Measurements from ENCODE around the gene PDLIM4. TPM values are rescaled to one million over a fixed set of nuclear protein-coding genes. Genes with fewer than 3 reads are reported as not detected.

PDLIM4 gene
- total and polyA plus RNA-seq, 11 donors = 2.4 to 16.9 (median 8.1) TPM

- peak in 2 of 4 donors; percentile 5 to 66 for ATAC-seq
- no peak for TF ChIP-seq CTCF (IDR thresholded peaks at IDR 0.05)
- no peak for TF ChIP-seq POLR2A (IDR thresholded peaks at IDR 0.05)
- H3K9me3 ChIP-seq = no peaks in the 10 kb centered on the region
- peaks cover 0 to 6% (median 0%) of the 10 kb centered on the region in 9 donors for H3K36me3 ChIP-seq
- intact Hi-C loops (cut with DNase I) = no loop called here
- peaks cover 0 to 76% (median 50%) of the 10 kb centered on the region in 12 donors for H3K4me1 ChIP-seq
- H3K27ac ChIP-seq = peak overlapping the region in 6 of 12 donors; percentile 31 to 97 (median 64)
- peak in 4 of 5 donors; percentile 65 to 83 (median 73) for DNase-seq
- H3K27me3 ChIP-seq = peaks cover 0 to 14% (median 0%) of the 10 kb centered on the region in 9 donors
- WGBS, 4 donors = 49 to 68% (median 57%) methylated on average over 4 to 6 of the region's 6 CpGs
- H3K4me3 ChIP-seq = no peak overlapping the region
Observed at GRCh38 chr5:132260714-132261551, 3.4 kb downstream of the PDLIM4 start.

GRCh38 chr5:132261881-132262845 lies 4.7 kb downstream of the PDLIM4 start:
- intact Hi-C loops (cut with DNase I) = no loop called here
- DNase-seq = peak in 1 of 5 donors; percentile 13
- H3K9me3 ChIP-seq = no peaks in the 10 kb centered on the region
- H3K4me1 ChIP-seq = peaks cover 0 to 80% (median 55%) of the 10 kb centered on the region in 12 donors
- peaks cover 0 to 15% (median 0%) of the 10 kb centered on the region in 9 donors for H3K36me3 ChIP-seq
- peaks cover 0 to 6% (median 0%) of the 10 kb centered on the region in 9 donors for H3K27me3 ChIP-seq
- WGBS, 4 donors = 88 to 96% (median 91%) methylated on average over 4 to 7 of the region's 7 CpGs
- peak overlapping the region in 1 of 12 donors; percentile 97 for H3K27ac ChIP-seq
- H3K4me3 ChIP-seq = no peak overlapping the region
- ATAC-seq = no peak
- TF ChIP-seq POLR2A (IDR thresholded peaks at IDR 0.05) (no peak), CTCF (IDR thresholded peaks at IDR 0.05) (no peak)

GRCh38 chr5:132262882-132263547 lies 5.5 kb downstream of the PDLIM4 start:
- TF ChIP-seq CTCF (IDR thresholded peaks at IDR 0.05) = no peak
- TF ChIP-seq POLR2A (IDR thresholded peaks at IDR 0.05) = no peak
- Histone ChIP-seq H3K36me3 (peaks cover 0 to 16% (median 0%) of the 10 kb centered on the region in 9 donors), H3K4me1 (peaks cover 0 to 76% (median 50%) of the 10 kb centered on the region in 12 donors), H3K9me3 (no peaks in the 10 kb centered on the region), H3K27me3 (no peaks in the 10 kb centered on the region), H3K4me3 (no peak overlapping the region), H3K27ac (peak overlapping the region in 4 of 12 donors; percentile 14 to 97 (median 26))
- intact Hi-C loops (cut with DNase I) = no loop called here
- 94 to 100% (median 97%) methylated on average over 2 of the region's 2 CpGs for WGBS, 4 donors
- DNase-seq (no peak), ATAC-seq (no peak)

Measured in heart left ventricle (tissue), 16 donors.